ENCODE measurements around the gene CCR4.
A peak's percentile ranks its signal among the peaks of the same experiment; 100 is the strongest.
"Not testable (repeated sequence)": the region's sequence is repeated elsewhere in the genome, so short reads cannot be mapped to it uniquely, and the experiment has no call there.

CCR4 gene

GRCh38 chr3:32951410-32951811, at the start of gene CCR4:
Gene CCR4 (plus strand): TSS chr3:32951644. CDS start chr3:32953423, 1,779 bp downstream.
- no peak for DNase-seq (ENCODE audit: low spot score)

GRCh38 chr3:32902887-32903371, 48.5 kb upstream of the CCR4 start:
- not testable (repeated sequence) for DNase-seq (ENCODE audit: low spot score)

DNA sequence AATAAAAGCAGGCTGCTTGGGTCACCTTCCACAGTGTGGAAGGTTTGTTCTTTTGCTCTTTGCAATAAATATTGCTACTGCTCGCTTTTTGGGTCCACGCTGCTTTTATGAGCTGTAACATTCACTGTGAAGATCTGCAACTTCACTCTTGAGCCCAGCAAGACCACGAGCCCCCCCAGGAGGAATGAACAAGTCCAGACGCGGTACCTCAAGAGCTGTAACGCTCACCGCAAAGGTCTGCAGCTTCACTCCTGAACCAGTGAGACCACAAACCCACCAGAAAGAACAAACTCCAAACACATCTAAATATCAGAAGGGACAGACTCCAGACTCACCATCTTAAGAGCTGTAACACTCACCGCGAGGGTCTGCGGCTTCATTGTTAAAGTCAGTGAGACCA, 47.5 kb upstream of the CCR4 start:
- no peak for DNase-seq (ENCODE audit: low spot score)

GRCh38 chr3:32909999-32910398, 41.4 kb upstream of the CCR4 start:
- DNase-seq (ENCODE audit: low spot score) = no peak

GRCh38 chr3:32910954-32911353, 40.5 kb upstream of the CCR4 start:
- DNase-seq (ENCODE audit: low spot score) = no peak

DNA sequence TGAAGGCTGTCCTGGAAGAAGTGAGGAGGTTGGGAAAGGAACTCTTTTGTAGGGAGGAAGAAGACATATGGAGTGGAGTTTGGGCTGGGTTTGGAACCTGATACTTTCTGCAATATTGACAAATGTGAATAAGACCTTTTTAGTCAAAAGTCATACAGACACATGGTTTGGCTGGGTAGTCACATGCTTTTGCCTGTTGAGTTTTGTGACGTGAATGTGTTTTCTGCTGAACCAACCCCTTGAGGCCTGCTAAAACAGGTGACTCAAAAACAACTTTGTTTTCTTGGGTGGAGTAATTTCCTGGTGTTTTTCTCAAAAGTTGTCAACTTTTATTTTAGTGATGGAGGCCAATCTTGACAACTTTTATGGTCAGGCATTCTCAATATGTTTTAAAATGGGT, 39.4 kb upstream of the CCR4 start:
- no peak for DNase-seq (ENCODE audit: low spot score)

DNA sequence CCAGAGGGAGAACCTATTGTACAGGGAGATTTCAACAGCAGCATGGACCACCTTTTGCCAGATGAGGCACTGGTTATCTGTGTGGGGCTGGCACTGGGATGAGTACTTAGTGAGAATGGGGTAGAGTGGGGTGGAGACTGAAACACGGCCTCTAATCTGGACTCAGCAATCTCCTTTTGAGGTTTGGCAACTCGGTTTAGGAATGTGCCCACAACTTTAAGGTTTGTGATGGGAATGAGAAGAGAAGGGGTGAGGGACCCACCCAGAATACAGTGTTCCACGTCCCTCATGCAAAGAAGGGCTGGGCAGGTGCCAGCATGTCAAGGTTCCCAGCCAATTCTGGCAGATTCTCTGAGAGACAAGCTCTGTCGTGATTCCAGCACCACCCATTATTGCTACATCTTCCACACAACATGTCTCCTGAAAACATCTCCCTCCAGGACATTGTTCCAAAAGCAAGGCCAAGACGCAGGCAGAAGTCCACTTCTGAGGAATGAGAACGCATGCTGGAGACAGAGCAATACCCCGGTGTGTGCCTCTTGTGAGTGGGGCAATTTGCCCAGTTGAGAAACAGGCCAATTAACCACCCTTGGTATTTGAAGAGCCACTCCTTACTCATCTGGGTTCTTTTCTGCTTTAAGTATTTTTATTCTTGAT, 37.5 kb upstream of the CCR4 start:
- no peak for DNase-seq (ENCODE audit: low spot score)

GRCh38 chr3:32919920-32920319, 31.5 kb upstream of the CCR4 start:
- DNase-seq (ENCODE audit: low spot score) = no peak

- DNase-seq (ENCODE audit: low spot score) = no peak
Observed at GRCh38 chr3:32922078-32922477, 29.4 kb upstream of the CCR4 start.

DNA sequence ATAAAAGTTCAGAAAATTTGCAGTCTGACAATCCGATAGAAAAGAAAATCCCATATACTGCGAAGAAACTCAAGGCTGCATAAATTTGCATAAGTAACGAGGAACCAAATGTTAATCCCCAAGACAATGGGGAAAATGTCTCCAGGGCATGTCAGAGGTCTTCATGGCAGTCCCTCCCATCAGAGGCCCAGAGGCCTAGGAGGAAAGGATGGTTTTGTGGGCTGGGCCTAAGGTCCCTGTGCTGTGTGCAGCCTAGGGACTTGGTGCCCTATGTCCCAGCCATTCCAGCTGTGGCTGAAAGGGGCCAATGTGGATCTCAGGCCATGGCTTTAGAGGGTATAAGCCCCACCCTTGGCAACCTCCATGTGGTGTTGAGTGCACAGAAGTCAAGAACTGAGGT, 21.3 kb upstream of the CCR4 start:
- no peak for DNase-seq (ENCODE audit: low spot score)

DNA sequence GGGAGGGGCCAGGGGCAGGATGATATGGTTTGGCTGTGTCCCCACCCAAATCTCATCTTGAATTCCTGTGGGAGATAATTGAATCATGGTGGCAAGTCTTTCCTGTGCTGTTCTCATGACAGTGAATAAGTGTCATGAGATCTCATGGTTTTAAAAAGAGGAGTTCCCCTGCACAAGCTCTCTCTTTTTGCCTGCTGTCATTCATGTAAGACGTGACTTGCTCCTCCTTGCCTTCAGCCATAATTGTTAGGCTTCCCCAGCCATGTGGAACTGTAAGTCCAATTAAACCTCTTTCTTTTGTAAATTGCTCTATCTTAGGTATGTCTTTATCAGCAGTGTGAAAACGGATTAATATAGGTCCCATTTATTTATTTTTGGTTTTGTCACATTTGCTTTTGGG, 20.2 kb upstream of the CCR4 start:
- not testable (repeated sequence) for DNase-seq (ENCODE audit: low spot score)

DNA sequence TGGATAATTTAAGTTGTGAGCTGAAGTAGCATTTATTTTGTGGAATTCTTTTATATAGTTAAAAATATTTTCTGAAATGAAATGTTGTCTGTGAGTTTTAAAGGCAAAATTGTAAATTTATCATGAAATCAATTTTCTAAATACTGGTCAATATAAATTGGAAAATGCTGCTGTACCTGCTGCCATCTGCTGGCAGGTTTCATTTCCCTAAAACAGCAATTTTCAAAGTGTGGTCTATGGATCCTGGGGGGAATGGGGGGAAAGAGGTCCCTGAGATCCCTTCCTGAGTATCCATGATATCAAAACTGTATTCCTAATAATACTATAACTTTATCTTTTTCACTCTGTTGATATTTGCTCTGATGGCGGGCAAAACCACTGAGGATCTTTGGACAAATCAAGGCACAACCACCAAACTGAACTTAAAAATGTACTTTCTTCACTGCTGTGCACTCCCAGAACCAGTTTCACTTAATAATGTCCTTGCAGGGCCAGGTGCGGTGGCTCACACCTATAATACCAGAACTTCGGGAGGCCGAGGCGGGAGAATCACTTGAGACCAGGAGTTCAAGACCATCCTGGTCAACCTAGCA, 17.2 kb upstream of the CCR4 start:
- peak; percentile 25 for DNase-seq (ENCODE audit: low spot score)

DNA sequence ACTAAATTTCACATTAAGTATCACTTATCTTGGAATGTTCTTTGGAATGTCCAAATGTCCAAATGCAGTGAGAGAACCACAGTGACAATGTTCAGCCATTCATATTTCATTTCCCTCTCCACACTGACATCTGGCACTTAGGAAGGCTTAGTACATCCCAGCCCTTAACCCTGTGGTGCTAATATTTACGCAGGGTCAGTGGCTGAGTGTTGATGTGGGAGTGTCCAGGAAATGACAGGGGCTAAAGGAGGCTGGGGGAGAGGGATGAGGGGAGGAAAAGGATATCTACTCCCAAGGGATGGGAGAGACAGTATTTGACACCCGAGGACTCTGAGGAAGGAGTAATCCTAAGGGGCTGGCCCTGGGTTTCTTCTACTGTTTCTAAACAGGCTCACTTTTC, 14.1 kb upstream of the CCR4 start:
- no peak for DNase-seq (ENCODE audit: low spot score)

DNA sequence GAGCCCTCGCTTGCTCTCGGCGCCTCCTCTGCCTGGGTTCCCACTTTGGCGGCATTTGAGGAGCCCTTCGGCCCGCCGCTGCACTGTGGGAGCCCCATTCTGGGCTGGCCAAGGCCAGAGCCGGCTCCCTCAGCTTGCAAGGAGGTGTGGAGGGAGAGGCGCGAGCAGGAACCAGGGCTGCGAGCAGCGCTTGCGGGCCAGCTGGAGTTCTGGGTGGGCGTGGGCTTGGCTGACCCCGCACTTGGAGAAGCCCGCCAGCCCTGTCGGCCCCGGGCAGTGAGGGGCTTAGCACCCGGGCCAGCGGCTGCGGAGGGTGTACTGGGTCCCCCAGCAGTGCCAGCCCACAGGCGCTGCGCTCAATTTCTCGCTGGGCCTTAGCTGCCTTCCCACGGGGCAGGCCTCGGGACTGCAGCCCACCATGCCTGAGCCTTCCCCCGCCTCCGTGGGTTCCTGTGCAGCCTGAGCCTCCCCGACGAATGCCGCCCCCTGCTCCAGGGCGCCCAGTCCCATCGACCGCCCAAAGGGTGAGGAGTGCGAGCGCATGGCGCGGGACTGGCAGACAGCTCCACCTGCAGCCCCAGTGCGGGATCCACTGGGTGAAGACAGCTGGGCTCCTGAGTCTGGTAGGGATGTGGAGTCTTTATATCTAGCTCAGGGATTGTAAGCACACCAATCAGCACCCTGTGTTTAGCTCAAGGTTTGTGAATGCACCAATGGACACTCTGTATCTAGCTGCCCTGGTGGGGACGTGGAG, 11.7 kb upstream of the CCR4 start:
- DNase-seq (ENCODE audit: low spot score) = not testable (repeated sequence)

GRCh38 chr3:32940726-32941125, 10.7 kb upstream of the CCR4 start:
- DNase-seq (ENCODE audit: low spot score) = no peak

DNA sequence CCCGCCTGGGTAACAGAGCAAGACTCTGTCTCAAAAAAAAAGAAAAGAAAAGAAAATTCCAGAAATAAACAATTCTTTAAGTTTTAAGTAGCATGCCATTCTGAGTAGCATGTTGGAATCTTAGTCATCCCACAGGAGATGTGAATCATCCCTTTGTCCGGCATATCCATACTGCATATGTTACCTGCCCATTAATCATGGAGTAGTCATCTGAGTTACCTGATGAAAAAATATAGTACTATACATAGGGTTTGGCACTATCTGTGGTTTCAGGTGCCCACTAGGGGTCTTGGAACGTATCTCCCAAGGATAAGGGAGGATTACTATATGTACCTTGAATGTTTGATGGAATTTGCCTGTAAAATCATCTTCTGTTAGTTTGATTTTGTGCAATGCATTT, 6.3 kb upstream of the CCR4 start:
- no peak for DNase-seq (ENCODE audit: low spot score)

GRCh38 chr3:32945598-32945997, 5.8 kb upstream of the CCR4 start:
- DNase-seq (ENCODE audit: low spot score) = not testable (repeated sequence)

GRCh38 chr3:32946973-32947788, 4.3 kb upstream of the CCR4 start:
- DNase-seq (ENCODE audit: low spot score) = no peak

- DNase-seq (ENCODE audit: low spot score) = peak; percentile 65
Observed at GRCh38 chr3:32947789-32948238, 3.6 kb upstream of the CCR4 start.

- no peak for DNase-seq (ENCODE audit: low spot score)
Observed at GRCh38 chr3:32948625-32949445, 2.6 kb upstream of the CCR4 start.

GRCh38 chr3:32950516-32950915, 928 bp upstream of the CCR4 start:
- DNase-seq (ENCODE audit: low spot score) = no peak

All from Ammon's horn (tissue), 1 donor.